Progenitor cell of endocrine pancreas (in vitro differentiated cells): ENCODE results near the gene PLAAT4. TPM values are rescaled to one million over a fixed set of nuclear protein-coding genes. Genes with fewer than 3 reads are reported as not detected.
A peak's percentile ranks its signal among the peaks of the same experiment; 100 is the strongest.
"Not testable (repeated sequence)": the region's sequence is repeated elsewhere in the genome, so short reads cannot be mapped to it uniquely, and the experiment has no call there.

ENCODE experiments used
- DNase-seq: peaks from one replicate; pipeline ENCODE4 v3.0.0; 2021; ENCODE audit warnings: low spot score; ENCODE audit not compliant: unreplicated experiment
- H3K27ac Mint-ChIP-seq: 2 replicates; pipeline ENCODE4 v1.8.0; 2021; ENCODE audit warnings: mild to moderate bottlenecking, moderate library complexity, mixed read lengths
- H3K27me3 Mint-ChIP-seq: 2 replicates; pipeline ENCODE4 v1.8.0; 2021; ENCODE audit warnings: mixed read lengths
- H3K36me3 Mint-ChIP-seq: 2 replicates; pipeline ENCODE4 v1.8.0; 2022; ENCODE audit warnings: mixed read lengths; ENCODE audit not compliant: insufficient read depth
- H3K4me1 Mint-ChIP-seq: 2 replicates; pipeline ENCODE4 v1.8.0; 2021; ENCODE audit warnings: low read depth, mixed read lengths
- H3K4me3 Mint-ChIP-seq: 2 replicates; pipeline ENCODE4 v1.8.0; 2021; ENCODE audit warnings: low read depth, mild to moderate bottlenecking, moderate library complexity, mixed read lengths
- H3K9me3 Mint-ChIP-seq: 2 replicates; pipeline ENCODE4 v1.8.0; 2021; ENCODE audit warnings: low read depth, mixed read lengths
- total RNA-seq: library from RNA; stranded (reverse); gene quantifications from 2 replicates; pipeline ENCODE4 v1.2.1, GENCODE V29; 2021
- TF ChIP-seq, protein P1 (sequence below): fragments of 200-600 bp; sonication (generic); IDR thresholded peaks from one replicate; pipeline ENCODE4 v1.5.0; 2021; ENCODE audit warnings: antibody characterized with exemption, mild to moderate bottlenecking; ENCODE audit not compliant: unreplicated experiment

Gene PLAAT4
- total RNA-seq, 1 donor from 2014 or later = not detected

DNA sequence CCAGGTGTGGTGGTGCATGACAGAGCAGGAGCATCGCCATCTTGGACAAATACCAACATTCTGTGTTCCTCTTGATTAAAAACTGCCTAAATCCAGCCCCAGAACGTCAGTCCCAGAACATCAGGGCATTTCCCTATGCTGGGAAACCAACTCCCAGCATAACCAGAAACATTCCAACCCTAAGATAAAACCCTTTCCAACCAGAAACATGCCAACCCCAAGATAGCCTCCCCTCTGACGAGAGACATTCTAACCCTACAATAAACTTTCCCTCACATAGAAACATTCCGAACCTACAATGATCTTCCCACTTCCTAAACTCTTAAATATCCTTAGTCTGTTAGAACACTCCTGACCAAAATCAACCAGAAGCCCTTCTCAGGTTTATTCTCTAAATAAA is 11.6 kb downstream of the PLAAT4 start:
- Mint-ChIP-seq H3K4me3 (no peak overlapping the region), H3K27ac (no peak overlapping the region), H3K27me3 (no peaks in the 10 kb centered on the region), H3K36me3 (no peaks in the 10 kb centered on the region), H3K9me3 (no peaks in the 10 kb centered on the region), H3K4me1 (peaks cover 1% of the 10 kb centered on the region)
- no peak for DNase-seq
- TF ChIP-seq, protein P1, sequence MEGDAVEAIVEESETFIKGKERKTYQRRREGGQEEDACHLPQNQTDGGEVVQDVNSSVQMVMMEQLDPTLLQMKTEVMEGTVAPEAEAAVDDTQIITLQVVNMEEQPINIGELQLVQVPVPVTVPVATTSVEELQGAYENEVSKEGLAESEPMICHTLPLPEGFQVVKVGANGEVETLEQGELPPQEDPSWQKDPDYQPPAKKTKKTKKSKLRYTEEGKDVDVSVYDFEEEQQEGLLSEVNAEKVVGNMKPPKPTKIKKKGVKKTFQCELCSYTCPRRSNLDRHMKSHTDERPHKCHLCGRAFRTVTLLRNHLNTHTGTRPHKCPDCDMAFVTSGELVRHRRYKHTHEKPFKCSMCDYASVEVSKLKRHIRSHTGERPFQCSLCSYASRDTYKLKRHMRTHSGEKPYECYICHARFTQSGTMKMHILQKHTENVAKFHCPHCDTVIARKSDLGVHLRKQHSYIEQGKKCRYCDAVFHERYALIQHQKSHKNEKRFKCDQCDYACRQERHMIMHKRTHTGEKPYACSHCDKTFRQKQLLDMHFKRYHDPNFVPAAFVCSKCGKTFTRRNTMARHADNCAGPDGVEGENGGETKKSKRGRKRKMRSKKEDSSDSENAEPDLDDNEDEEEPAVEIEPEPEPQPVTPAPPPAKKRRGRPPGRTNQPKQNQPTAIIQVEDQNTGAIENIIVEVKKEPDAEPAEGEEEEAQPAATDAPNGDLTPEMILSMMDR = no peak

DNA sequence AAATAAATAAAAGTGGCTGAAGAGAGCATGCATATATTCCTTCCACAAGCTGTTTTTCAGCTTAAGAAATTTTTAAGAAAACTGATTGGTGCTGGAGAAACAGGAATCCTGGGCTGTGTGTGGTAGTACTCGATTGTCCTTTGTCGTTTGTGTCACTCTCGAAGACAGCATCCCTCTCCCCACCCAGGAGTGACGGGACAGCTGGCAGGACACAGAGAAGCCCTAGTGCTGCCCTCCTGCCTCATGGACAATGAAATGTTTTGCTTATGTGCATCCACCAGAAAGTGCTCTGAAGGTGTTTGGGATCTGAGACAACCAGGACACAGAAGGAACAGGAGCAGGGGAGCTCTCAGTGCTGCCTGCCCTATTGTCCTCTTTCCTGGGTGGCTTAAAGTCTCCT is 12.8 kb downstream of the PLAAT4 start:
- Mint-ChIP-seq H3K4me3 (no peak overlapping the region), H3K4me1 (peaks cover 1% of the 10 kb centered on the region), H3K27me3 (no peaks in the 10 kb centered on the region), H3K36me3 (no peaks in the 10 kb centered on the region), H3K27ac (no peak overlapping the region), H3K9me3 (no peaks in the 10 kb centered on the region)
- no peak for DNase-seq
- TF ChIP-seq, protein P1 = no peak

DNA sequence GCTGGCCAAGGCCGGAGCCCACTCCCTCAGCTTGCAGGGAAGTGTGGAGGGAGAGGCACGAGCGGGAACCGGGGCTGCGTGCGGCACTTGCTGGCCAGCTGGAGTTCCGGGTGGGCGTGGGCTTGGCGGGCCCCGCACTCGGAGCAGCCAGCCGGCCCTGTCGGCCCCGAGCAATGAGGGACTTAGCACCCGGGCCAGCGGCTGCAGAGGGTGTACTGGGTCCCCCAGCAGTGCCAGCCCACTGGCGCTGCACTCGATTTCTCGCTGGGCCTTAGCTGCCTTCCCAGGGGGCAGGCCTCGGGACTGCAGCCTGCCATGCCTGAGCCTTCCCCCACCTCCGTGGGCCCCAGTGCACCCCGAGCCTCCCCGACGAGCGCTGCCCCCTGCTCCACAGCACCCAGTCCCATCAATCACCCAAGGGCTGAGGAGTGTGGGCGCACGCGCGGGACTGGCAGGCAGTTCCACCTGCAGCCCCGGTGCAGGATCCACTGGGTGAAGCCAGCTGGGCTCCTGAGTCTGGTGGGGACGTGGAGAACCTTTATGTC is 13.6 kb downstream of the PLAAT4 start:
- not testable (repeated sequence) for H3K27me3 Mint-ChIP-seq, H3K4me1 Mint-ChIP-seq, H3K27ac Mint-ChIP-seq, H3K9me3 Mint-ChIP-seq, H3K4me3 Mint-ChIP-seq, H3K36me3 Mint-ChIP-seq, DNase-seq

DNA sequence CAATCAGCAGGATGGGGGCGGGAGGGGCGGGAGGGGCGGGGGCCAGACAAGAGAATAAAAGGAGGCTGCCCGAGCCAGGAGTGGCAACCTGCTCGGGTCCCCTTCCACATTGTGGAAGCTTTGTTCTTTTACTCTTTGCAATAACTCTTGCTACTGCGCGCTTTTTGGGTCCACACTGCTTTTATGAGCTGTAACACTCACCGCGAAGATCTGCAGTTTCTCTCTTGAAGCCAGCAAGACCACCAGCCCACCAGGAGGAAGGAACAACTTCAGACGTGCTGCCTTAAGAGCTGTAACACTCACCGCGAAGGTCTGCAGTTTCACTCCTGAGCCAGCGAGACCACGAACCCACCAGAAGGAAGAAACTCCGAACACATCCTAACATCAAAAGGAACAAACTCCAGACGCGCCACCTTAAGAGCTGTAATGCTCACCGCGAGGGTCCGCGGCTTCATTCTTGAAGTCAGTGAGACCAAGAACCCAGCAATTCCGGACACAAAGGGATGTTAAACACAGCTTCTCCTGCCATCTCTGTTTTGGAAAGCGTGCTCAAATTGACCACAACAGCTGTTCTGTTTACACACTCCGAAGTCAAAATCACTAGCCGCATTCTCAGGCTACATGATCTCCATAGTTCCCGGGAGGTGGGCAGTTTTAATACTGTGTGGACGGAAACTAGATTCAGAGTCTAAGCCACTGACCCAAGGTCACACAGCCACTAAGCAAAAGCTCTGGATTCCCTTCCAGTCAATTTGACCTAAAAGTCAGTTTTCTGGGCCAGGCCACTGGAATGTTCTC is 14.7 kb downstream of the PLAAT4 start:
- H3K4me3 Mint-ChIP-seq = no peak overlapping the region
- DNase-seq = no peak
- H3K4me1 Mint-ChIP-seq = peaks cover 1% of the 10 kb centered on the region
- H3K36me3 Mint-ChIP-seq = no peaks in the 10 kb centered on the region
- no peaks in the 10 kb centered on the region for H3K27me3 Mint-ChIP-seq
- TF ChIP-seq, protein P1 = no peak
- no peak overlapping the region for H3K27ac Mint-ChIP-seq
- no peaks in the 10 kb centered on the region for H3K9me3 Mint-ChIP-seq

DNA sequence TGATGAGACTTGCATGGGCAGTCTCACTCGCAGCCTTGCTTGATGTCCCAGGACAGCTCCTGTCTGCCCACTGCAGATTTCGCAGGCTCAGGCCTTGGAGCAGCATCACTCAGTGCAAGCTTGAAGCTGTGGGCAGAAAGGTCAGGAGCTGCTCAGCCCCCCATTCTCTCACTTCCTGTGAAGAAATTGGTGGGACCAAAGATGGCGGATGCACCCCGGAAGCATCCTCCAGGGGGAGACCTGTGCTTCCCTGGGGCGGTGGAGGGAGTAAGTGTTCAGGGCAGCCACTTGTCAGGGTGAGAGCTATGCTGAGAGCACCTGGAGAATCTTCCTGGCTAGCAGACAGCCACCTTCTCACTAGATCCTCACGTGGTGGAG is 15.3 kb downstream of the PLAAT4 start:
- Mint-ChIP-seq H3K4me3 (no peak overlapping the region), H3K9me3 (no peaks in the 10 kb centered on the region), H3K36me3 (no peaks in the 10 kb centered on the region), H3K27ac (no peak overlapping the region), H3K4me1 (peaks cover 5% of the 10 kb centered on the region), H3K27me3 (peaks cover 4% of the 10 kb centered on the region)
- TF ChIP-seq, protein P1 = no peak
- no peak for DNase-seq

DNA sequence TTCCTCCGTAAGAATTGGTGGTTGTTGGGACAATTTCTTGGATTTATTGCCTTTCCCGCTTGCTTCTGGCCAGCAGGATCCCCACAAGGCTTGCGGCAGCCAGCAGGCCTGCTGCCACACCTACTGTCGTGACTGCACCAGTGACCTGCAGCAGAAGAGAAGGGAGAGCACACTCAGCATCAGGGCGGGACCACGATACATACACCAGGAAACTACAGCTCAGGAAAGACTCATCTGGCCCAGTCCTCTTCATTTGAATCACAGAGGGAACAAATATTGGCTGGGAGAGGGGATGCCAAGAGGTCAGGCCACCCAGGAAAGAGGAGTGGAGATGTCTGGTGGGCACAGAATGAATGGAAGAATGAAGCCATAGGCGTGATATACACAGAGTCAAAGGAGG is 16.3 kb downstream of the PLAAT4 start:
- peak overlapping the region; percentile 22 for H3K27ac Mint-ChIP-seq
- no peak for DNase-seq
- H3K4me3 Mint-ChIP-seq = no peak overlapping the region
- H3K4me1 Mint-ChIP-seq = peaks cover 6% of the 10 kb centered on the region
- H3K27me3 Mint-ChIP-seq = peaks cover 4% of the 10 kb centered on the region
- no peaks in the 10 kb centered on the region for H3K9me3 Mint-ChIP-seq
- H3K36me3 Mint-ChIP-seq = no peaks in the 10 kb centered on the region
- TF ChIP-seq, protein P1 = no peak
